Putamen (tissue), 1 donor: Measurements from ENCODE around the gene BCAS3.
"Not testable (repeated sequence)": the region's sequence is repeated elsewhere in the genome, so short reads cannot be mapped to it uniquely, and the experiment has no call there.

Source experiments
- DNase-seq: peaks from one replicate; pipeline ENCODE4 v3.0.0-alpha.2; 2016; ENCODE audit warnings: low spot score

The BCAS3 gene

DNA sequence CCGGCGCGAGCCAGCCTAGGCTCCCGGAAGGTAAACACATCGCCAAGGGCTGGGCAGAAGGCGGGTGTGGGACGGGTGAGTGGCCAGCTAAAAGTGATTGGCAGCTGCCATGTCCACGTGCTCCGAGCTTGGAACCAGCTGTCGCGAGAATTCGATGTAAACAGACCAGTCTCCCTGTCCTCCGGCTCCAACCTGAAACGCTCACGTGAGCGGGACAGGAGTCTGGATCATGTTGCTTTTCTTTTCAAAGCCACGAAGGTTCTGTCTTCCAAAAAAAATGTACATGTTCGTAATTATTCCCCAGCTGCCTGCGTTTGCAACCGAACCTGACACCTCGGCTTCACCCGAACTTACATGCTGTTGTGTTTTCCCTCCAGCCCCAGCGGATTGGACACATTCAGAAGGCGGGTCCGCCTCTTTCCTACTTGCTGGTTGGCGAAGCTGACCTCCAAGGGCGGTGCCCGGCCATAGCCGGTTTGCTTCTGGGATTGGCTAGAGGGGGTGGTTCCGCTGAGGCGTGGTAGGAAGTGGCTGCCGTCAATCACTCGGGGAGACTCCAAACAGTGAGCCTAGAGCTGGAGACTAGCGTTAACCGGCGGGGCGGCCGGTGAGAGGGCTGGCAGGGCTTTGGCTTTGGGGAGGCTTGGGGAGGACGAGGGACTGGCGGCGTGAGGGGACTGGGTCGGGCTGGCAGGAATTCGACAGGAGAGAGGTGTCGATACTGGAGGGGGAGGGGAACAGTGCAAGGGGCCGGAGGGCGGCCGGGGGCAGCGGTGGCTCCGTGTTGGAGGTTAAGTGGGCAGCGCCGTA is at the start of gene BCAS3:
TSS of gene BCAS3 (plus strand) at position 544 of the 810 bp plus-strand sequence.
- DNase-seq: peak; percentile 100

DNA sequence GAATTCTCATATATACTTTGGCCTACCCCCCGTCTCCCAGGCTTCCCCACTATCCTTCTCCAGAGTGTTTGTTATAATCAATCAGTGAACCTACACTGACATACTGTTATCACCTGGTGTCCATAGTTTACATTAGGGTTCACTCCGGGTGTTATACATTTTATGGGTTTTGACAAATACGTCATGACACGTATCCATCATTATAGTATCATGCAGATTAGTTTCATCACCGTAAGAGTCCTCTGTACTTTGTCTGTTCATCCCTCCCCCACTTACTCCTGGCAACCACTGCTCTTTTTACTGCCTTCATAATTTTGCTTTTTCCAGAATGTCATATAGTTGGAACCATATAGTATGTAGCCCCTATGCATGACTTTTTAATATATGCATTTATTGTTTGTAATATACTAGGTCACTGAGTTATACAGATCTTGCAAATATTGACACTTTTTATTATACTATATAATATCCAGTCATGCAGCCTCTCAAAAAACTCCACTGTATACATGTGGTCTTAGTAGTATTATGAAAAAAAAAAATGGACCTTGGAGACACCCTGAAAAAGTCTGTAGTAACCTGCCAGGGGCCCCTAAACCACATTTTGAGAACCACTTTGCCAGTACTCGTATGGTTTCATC is 49.3 kb upstream of the BCAS3 start:
- no peak for DNase-seq

DNA sequence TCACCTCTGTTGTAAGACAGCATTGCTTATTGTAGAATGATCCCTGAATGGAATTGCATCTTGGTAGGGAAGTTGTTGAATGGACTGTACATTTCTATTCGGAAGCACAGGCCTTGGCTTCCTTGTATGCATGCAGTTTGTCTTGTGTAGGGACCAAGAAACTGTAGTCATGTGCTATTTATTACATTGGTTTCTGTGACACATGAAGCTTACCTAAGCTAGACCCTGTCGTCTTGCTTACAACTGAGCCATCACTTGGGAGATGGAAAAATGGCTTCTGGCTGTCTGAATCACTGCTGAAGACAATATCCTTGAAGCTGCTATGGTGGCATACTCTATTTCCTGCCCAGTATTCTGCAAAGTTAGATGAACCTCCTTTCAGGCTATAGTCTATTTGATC is 48.5 kb upstream of the BCAS3 start:
- no peak for DNase-seq

DNA sequence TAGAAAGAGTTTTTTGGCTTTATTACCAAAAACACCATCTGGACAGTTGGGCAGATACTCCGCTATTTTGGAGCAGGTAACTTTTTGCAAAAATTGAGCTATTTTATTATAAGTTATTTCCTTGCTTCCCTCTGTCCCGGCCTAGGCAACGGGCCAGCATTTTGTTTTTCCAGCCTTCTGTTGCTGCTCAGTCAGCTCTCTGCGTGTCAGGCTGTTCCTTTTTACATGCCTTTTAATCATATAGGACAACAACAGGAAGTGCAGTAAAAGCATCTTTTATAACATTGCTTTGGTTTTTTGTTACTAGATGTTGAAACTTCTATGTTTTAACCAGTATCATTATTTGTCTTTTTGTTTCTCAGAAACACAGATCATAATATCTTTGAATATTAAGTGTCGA is 47.3 kb upstream of the BCAS3 start:
- DNase-seq: no peak

DNA sequence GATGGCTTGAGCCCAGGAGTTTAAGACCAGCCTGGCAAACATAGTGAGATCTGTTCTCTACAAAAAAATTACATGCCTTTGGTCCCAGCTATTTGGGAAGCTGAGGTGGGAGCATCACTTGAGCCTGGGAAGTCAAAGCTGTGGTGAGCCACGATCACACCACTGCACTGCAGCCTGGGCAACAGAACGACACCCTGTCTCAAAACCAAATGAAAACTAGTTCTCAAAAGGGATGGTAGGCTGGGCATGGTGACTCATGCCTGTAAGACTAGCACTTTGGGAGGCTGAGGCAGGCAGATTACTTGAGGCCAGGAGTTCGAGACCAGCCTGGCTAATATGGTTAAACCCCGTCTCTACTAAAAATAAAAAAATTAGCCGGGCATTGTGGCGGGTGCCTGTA is 46.5 kb upstream of the BCAS3 start:
- DNase-seq: no peak

DNA sequence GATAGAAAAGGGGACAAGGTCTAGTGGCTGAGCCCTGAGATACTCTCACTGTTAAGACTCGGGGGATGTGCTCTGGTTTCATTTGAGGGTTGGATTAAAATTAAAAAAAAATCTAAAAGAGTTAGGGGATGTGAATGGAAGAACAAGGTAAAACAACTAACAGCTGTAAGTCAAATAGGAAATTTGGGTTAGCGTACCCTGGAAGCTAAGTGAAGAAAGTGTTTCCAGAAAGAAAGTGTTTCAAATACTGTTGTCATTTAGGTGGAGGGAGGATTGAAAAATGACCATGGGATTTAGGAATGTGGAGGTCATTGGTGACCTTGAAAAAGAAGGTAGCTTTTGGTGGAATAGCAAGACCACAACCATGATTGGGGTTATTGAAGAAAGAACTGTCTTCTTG is 40.0 kb upstream of the BCAS3 start:
- DNase-seq: no peak

DNA sequence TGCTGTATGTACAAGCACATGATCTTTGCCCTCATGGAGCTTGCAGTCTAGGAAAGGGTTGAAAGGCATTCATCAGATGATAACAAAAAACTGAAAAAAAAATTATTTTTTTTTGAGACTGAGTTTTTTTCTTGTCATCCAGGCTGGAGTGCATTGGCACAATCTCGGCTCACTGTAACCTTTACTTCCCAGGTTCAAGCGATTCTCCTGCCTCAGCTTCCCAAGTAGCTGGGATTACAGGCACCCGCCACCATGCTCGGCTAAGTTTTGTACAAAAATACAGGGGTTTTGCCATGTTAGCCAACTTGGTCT is 38.7 kb upstream of the BCAS3 start:
- DNase-seq: no peak

DNA sequence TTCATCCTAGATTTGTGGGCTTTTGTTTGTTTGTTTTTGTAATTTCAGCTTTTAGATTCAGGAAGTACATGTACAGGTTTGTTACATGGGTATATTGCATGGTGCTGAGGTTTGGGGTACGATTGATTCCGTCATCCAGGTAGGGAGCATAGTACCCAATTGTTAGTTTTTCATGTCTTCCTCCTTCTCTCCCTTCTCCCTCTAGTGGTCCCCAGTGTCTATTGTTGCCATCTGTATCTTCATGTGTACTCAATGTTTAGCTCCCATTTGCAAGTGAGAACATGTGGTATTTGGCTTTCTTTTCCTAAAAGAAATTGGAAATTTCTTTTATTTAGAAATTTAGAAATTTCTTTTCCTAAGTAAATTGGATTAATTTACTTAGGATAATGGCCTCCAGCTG is 37.1 kb upstream of the BCAS3 start:
- DNase-seq: no peak

DNA sequence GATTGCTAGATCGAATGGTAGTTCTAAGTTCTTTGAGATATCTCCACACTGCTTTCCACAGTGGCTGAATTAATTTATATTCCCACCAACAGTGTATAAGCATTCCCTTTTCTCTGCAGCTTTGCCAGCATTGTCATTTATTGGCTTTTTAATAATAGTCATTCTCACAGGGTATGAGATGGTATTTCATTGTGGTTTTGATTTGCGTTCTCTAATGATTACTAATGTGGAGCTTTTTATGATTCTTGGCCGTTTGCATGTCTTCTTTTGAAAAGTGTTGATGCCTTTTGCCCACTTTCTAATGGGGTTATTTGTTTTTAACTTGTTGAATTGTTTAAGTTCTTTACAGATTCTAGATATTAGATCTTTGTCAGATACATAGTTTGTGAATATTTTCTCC is 36.5 kb upstream of the BCAS3 start:
- DNase-seq: no peak

DNA sequence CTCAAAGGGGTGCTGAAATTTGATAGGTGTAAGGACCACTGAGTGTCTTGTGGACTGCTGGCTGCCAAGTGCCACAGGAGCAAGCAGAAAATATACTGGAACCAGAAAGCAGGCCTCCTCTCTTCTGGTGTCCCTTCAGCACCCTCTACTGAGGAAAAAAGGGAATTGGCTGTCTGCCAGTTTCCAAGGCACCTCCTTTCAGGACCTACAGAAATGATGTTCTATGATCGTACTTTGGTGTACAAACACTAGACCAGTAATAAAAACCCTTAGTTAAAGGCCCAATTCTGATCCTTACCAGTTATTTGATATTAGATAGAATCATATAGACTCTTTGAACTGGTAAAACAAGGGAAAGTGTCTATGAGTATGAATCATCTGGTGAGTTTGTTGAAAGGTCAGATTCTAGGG is 35.8 kb upstream of the BCAS3 start:
- DNase-seq: peak; percentile 86

DNA sequence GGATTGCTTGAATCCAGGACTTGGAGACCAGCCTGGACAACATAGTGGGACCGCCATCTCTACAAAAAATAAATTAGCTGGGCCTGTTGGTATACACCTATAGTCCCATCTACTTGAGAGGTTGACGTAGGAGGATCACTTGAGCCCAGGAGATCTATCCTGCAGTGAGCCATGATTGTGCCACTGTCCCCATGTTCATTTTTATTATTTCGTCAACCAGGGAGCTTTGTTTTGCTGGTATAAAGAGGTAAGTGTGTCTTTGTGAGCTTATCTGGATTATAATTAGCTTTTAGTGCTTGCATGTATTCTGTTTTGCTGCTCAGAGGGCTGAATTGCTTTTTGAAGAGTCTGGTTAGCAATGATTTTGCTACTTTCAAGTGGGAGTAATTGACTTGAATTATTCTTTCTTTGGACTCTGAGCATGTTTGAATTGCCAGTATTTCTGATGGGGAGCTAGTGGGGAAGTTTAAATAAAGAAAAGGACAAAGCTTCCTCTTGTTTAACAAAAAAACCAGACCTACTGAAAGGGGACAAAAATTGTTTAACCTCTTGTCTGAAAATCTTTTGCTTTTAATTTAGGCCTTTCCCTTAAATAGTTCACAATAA is 31.6 kb upstream of the BCAS3 start:
- no peak for DNase-seq

DNA sequence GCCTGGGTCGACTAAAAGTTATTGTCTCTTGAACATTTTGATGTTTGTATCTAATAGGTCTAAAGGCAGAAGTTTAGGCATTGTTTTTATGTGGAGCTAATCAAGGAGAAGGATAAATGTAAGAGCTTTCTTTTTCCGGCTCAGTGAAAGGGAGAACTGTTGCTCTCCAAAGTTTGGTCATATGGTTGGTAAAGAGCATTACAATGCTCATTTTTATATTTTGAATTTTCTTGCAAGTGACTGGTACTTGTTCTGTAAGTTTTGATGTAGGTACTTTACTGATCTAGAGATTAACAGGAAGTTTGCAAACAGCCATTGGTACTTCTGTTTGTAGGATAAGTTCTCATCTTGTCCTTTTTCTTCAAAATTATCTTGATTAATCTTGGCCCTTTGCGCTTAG is 30.9 kb upstream of the BCAS3 start:
- no peak for DNase-seq

DNA sequence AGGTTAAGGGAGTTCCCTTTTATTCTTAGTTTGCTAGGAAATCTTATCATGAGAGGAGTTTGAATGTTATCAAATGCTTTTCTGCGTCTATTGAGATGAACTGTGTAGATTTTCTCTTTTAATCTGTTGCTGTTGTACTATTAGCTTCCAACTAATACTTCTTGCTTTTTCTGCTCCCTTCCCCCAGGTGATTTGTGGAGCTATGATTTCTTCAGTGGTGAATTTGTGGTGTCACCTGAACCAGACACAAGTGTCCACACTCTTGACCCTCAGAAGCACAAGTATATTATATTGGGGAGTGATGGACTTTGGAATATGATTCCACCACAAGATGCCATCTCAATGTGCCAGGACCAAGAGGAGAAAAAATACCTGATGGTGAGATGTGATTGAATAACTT is 29.9 kb upstream of the BCAS3 start:
- DNase-seq: no peak

DNA sequence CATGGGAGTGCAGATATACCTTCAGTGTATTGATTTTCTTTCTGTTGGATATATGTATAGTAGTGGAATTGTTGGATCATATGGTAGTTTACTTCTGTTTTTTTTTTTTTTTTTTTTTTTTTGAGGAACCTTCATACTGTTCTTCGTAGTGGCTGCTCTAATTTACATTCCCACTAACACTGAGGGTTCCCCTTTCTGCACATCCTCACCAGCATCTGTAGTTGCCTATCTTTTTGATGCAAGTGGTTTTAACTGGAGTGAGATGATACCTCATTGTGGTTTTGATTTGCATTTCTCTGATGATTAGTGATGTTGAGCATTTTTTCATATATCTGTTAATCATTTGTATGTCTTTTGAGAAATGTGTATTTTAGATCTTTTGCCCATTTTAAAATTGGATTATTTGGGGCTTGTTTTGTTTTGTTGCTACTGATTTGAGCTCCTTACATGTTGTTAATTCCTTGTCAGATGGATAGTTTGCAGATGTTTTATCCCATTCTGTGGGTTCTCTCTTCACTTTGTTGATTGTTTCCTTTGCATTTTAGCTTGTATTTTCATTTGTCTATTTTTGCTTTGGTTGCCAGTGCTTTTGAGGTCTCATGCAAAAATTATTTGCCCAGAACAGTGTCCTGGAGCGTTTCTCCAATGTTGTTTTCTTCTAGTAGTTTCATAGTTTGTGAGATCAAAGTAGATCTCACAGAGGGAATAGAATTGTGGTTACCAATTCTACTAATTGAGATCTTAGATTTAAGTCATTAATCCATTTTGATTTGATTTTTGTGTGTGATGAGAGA is 25.0 kb upstream of the BCAS3 start:
- DNase-seq: no peak

DNA sequence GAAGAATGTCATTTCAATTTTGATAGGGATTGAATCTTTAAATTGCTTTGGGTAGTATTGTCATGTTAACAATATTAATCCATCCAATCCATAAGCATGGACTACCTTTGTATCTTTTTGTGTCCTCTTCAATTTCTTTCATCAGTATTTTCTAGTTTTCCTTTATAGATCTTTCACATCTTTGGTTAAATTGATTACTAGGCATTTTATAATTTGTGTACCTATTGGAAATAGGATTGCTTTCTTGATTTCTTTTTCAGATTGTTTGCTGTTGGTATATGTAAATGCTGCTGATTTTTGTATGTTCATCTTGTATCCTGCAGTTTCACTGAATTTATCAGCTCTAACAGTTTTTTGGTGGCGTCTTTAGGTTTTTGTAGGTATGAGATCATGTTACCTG is 24.1 kb upstream of the BCAS3 start:
- DNase-seq: no peak

DNA sequence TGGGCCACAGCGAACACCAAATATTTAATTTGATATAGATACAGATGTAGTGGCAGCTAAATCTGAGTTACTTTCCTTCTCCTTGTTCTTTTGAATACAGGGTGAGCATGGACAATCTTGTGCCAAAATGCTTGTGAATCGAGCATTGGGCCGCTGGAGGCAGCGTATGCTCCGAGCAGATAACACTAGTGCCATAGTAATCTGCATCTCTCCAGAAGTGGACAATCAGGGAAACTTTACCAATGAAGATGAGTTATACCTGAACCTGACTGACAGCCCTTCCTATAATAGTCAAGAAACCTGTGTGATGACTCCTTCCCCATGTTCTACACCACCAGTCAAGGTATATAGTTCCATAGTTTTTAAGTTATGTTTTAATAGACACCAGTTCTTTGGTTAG is 21.2 kb upstream of the BCAS3 start:
- DNase-seq: no peak

DNA sequence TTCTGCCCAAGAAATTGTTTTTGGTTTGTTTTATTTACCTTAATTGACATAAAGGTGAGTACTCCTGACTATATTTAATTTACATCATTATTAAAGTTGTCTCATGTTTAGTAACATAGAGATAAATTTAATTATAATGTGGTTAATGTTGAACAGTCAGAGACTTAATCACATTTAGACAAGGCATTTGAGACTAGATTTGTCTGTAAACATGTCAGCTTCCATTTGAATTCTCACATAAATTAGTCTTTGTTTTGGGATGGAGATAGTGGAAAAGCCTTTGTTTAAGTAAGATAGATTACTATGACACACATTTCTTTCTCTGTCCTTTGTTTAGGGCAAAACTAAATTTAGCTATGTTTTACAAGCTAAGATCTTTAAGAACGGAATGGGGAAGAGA is 18.5 kb upstream of the BCAS3 start:
- DNase-seq: no peak

DNA sequence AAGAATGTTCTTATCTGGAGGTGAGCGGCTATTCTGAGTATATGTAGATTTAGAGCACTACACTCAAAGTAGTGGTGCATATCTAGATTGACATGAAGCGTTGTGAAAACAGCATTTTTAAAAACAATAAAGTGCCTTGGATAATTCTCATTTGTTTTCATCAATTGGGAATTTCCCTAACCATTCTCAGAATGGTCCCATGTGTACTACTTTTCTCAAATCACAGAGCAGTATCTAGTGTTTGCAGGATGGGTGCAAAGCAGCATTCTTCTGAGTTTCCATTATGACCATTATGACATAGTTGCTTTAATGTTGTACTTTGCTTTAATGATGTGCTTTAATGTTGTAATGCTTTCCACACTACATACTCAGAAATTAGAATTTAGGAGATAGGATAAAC is 16.2 kb upstream of the BCAS3 start:
- no peak for DNase-seq

DNA sequence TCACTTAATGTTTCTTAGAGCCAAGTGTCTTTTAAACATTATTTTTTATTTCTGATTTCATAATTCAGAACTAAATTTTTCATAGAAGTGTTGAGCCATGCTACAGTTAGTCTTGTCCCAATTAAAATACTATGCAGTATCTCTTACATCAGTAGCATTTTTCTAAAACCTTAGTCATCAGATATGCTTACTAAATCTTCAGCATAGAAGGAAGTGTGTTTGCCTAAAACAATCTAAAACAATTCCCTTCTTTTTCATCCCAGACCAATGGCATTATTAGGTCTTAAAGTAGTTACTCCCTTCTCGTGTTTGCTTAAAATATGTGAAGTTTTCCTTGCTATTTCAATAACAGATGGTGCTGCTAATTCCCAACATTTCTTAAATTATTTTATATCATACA is 13.6 kb upstream of the BCAS3 start:
- no peak for DNase-seq

DNA sequence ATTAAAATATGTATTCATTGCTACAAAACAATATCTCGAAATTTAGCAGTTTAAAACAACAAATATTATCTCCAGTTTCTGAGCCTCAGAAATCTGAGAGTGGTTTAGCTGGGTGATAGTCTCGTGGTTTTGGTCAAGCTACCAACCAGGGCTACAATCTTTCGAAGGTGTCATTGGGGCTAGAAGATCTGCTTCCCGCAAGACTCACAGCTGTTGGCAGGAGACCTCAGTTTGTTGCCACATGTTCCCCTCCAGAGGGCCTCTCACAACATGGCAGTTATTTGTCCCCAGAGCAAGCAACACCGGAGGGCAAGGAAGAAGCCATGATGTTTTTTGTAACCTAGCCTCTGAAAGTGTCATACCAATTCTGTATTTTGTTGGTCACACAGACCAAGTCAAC is 12.0 kb upstream of the BCAS3 start:
- no peak for DNase-seq

DNA sequence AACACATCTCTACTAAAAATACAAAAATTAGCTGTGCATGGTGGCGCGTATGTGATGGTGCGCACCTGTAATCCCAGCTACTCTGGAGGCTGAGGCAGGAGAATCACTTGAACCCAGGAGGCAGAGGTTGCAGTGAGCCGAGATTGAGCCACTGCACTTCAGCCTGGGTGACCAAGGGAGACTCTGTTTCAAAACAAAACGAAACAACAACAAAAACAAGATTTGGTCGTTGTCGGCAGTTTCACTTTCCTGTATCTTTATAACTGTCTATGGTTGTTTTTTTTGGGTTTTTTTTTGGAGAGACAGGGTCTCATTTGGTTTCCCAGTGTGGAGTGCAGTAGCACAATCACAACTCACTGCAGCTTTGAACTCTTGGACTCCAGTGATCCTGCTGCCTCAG is 8.9 kb upstream of the BCAS3 start:
- DNase-seq: not testable (repeated sequence)

DNA sequence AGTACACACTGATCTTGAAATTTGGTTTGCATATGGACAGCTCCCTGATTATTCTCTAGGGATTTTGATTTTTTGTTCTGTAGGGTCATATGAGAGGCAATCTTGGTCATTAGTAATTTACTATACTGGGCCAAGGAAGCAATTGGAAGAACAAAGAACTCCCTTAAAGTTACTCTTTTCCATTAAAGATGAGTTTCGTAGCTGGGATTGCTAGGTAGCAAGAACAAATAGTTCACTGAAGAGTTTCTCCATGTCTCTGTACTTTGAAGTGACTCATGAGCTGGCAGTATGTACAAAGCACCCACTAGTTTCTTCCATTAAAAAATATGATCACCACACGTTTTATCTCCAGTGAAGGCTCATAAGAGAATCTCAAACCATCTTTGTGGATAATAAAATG is 6.2 kb upstream of the BCAS3 start:
- DNase-seq: no peak

DNA sequence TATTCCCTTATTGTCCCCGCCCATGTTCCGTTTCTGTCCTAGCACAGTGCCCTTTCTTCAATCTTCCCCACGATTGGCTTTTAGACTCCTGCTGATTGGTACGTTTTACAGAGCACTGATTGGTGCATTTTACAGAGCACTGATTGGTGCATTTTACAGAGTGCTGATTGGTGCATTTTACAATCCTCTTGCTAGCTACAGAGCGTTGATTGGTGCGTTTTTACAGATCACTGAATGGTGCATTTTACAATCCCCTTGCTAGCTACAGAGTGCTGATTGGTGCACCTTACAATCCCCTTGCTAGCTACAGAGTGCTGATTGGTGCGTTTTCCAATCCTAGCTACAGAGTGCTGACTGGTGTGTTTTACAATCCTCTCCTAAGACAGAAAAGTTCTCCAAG is 3.0 kb upstream of the BCAS3 start:
- DNase-seq: not testable (repeated sequence)
